DOHH2 (cell line): ENCODE data around the gene ADPRH.

ENCODE experiments used
- EZH2phosphoT487 ChIP-seq: fragments of 200-600 bp; sonication (generic); IDR thresholded peaks from 2 replicates; pipeline ENCODE4 v1.6.1; 2017; ENCODE audit warnings: borderline replicate concordance, mild to moderate bottlenecking, antibody characterized with exemption, low read length, moderate library complexity, mixed read lengths
- TF ChIP-seq, protein P1 (sequence below): fragments of 200-600 bp; sonication (generic); IDR thresholded peaks from one replicate; pipeline ENCODE4 v1.5.1; 2014; ENCODE audit warnings: antibody characterized with exemption, mild to moderate bottlenecking, low read depth, low read length; ENCODE audit not compliant: poor library complexity, severe bottlenecking

DNA sequence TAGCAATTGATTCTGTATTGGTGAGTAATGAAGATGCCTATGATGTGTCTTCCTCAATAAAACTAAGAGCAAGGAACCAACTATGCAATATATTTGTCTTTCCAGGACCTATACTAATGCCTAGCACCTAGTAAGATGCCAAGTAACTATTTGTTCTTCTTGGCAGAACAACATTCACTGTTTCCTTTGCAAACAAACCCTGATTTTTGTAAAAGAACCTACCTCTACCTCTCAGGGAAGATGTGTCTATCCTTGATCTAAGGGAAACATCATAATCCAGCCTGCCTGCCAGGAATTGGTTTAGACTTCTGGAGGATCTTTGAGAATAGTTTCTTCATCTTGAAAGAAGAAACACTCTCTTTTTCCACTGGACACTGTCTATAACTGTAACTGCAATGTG, 3.8 kb upstream of the ADPRH start:
- TF ChIP-seq, protein P1, sequence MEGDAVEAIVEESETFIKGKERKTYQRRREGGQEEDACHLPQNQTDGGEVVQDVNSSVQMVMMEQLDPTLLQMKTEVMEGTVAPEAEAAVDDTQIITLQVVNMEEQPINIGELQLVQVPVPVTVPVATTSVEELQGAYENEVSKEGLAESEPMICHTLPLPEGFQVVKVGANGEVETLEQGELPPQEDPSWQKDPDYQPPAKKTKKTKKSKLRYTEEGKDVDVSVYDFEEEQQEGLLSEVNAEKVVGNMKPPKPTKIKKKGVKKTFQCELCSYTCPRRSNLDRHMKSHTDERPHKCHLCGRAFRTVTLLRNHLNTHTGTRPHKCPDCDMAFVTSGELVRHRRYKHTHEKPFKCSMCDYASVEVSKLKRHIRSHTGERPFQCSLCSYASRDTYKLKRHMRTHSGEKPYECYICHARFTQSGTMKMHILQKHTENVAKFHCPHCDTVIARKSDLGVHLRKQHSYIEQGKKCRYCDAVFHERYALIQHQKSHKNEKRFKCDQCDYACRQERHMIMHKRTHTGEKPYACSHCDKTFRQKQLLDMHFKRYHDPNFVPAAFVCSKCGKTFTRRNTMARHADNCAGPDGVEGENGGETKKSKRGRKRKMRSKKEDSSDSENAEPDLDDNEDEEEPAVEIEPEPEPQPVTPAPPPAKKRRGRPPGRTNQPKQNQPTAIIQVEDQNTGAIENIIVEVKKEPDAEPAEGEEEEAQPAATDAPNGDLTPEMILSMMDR: no peak
- TF ChIP-seq EZH2phosphoT487: no peak
